Progenitor cell of endocrine pancreas (in vitro differentiated cells): ENCODE data around the gene RBM5. TPM values are rescaled to one million over a fixed set of nuclear protein-coding genes. Genes with fewer than 3 reads are reported as not detected.

Experiments
- DNase-seq: peaks from one replicate; pipeline ENCODE4 v3.0.0; 2021; ENCODE audit warnings: low spot score; ENCODE audit not compliant: unreplicated experiment
- H3K27ac Mint-ChIP-seq: 2 replicates; pipeline ENCODE4 v1.8.0; 2021; ENCODE audit warnings: mild to moderate bottlenecking, moderate library complexity, mixed read lengths
- H3K27me3 Mint-ChIP-seq: 2 replicates; pipeline ENCODE4 v1.8.0; 2021; ENCODE audit warnings: mixed read lengths
- H3K36me3 Mint-ChIP-seq: 2 replicates; pipeline ENCODE4 v1.8.0; 2022; ENCODE audit warnings: mixed read lengths; ENCODE audit not compliant: insufficient read depth
- H3K4me1 Mint-ChIP-seq: 2 replicates; pipeline ENCODE4 v1.8.0; 2021; ENCODE audit warnings: low read depth, mixed read lengths
- H3K4me3 Mint-ChIP-seq: 2 replicates; pipeline ENCODE4 v1.8.0; 2021; ENCODE audit warnings: low read depth, mild to moderate bottlenecking, moderate library complexity, mixed read lengths
- H3K9me3 Mint-ChIP-seq: 2 replicates; pipeline ENCODE4 v1.8.0; 2021; ENCODE audit warnings: low read depth, mixed read lengths
- total RNA-seq: library from RNA; stranded (reverse); gene quantifications from 2 replicates; pipeline ENCODE4 v1.2.1, GENCODE V29; 2021
- TF ChIP-seq, protein P1 (sequence below): fragments of 200-600 bp; sonication (generic); IDR thresholded peaks from one replicate; pipeline ENCODE4 v1.5.0; 2021; ENCODE audit warnings: antibody characterized with exemption, mild to moderate bottlenecking; ENCODE audit not compliant: unreplicated experiment

RBM5 gene
- total RNA-seq, 1 donor from 2014 or later = 322 TPM

DNA sequence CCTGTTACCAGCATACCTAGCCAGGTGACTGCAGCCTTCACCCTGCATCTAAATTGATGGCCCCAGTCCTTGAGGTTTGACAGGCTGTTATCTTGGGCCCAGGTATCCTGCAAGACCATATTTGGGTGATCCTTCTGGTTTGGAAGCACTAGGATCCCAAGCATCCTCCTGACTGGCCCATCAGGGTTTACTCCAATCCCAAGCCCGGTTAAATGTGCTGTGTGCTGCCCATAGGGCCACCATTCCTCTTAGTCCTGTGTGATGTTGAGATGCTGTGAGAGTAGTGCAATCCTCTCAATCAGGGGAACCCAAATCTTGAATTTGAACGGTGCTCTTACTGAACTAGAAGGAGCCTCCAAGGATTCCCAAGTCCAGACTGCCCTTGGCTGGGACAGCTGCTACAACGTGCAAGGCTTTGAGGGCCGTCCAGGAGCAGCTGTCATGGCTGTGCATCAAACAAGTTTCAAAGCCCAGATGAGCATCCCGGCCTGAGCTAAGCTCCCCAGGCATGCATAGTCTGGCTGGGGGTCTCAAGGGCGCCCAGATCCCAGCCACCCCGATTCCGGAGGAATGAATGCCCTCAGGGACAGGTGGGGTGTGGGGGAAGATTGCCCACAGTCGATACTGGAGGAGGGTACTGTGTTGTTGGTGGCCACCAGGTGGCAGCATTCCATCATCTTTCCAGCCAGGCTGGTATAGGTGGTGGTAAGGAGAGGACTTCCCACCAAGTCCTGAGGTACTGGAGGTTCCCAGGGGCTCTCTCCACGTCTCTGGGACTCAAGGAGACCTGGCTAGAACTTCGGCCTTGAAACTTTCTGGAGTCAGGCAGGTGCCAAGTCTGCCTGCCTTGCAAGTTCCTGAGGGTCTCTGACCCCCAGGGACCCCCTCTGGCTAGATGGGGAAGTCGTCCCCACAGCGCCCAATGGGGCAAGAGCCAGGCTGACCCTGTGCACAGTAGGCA lies 32.6 kb downstream of the RBM5 start:
- Mint-ChIP-seq H3K4me3 (no peak overlapping the region), H3K4me1 (peaks cover 23% of the 10 kb centered on the region), H3K27me3 (no peaks in the 10 kb centered on the region), H3K36me3 (peaks cover 11% of the 10 kb centered on the region), H3K27ac (peak overlapping the region; percentile 62), H3K9me3 (no peaks in the 10 kb centered on the region)
- TF ChIP-seq, protein P1, sequence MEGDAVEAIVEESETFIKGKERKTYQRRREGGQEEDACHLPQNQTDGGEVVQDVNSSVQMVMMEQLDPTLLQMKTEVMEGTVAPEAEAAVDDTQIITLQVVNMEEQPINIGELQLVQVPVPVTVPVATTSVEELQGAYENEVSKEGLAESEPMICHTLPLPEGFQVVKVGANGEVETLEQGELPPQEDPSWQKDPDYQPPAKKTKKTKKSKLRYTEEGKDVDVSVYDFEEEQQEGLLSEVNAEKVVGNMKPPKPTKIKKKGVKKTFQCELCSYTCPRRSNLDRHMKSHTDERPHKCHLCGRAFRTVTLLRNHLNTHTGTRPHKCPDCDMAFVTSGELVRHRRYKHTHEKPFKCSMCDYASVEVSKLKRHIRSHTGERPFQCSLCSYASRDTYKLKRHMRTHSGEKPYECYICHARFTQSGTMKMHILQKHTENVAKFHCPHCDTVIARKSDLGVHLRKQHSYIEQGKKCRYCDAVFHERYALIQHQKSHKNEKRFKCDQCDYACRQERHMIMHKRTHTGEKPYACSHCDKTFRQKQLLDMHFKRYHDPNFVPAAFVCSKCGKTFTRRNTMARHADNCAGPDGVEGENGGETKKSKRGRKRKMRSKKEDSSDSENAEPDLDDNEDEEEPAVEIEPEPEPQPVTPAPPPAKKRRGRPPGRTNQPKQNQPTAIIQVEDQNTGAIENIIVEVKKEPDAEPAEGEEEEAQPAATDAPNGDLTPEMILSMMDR = peak; percentile 86
- DNase-seq = peak; percentile 55

GRCh38 chr3:50122071-50122470 lies 33.4 kb downstream of the RBM5 start:
- Mint-ChIP-seq H3K27me3 (no peaks in the 10 kb centered on the region), H3K27ac (no peak overlapping the region), H3K36me3 (peaks cover 6% of the 10 kb centered on the region), H3K9me3 (no peaks in the 10 kb centered on the region), H3K4me1 (peaks cover 25% of the 10 kb centered on the region), H3K4me3 (no peak overlapping the region)
- TF ChIP-seq, protein P1 = no peak
- no peak for DNase-seq

DNA sequence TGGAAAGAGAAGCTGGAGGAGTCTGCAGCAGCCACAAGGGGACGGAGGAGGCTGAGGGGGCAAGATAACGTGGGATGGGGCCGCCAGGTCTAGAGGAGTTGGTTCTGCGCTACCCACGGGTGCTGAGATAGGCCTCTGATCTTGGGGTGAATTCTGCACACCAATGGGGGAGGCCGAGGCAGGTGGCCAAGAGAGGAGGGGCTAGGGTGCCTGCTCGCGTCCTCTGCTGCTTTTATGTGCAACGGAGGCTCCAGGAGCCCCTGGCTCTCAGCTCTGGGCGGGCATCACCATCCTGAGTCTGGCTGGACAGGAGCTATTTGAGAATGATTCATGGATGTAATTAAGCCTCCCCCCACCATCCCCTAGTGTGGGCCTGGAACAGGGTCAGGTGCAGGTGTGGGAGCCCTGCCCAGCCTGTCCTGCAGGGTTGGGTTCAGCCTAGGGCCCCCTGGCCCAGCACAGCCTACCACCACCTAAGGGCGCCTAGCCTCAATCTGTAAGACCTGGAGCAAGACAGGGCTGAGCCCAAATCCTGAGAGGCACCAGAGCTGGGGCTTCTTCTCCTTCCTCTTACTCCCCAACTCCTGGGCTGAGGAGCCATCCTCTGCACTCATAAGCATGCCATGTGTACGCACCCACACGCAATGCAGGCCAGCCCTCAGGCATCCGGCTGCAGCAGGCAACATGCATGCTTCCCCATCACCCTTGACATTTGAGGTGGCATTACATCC lies 34.1 kb downstream of the RBM5 start:
- H3K4me3 Mint-ChIP-seq = no peak overlapping the region
- H3K36me3 Mint-ChIP-seq = peaks cover 4% of the 10 kb centered on the region
- peaks cover 26% of the 10 kb centered on the region for H3K4me1 Mint-ChIP-seq
- peak overlapping the region; percentile 82 for H3K27ac Mint-ChIP-seq
- TF ChIP-seq, protein P1 = no peak
- no peaks in the 10 kb centered on the region for H3K9me3 Mint-ChIP-seq
- no peak for DNase-seq
- no peaks in the 10 kb centered on the region for H3K27me3 Mint-ChIP-seq

DNA sequence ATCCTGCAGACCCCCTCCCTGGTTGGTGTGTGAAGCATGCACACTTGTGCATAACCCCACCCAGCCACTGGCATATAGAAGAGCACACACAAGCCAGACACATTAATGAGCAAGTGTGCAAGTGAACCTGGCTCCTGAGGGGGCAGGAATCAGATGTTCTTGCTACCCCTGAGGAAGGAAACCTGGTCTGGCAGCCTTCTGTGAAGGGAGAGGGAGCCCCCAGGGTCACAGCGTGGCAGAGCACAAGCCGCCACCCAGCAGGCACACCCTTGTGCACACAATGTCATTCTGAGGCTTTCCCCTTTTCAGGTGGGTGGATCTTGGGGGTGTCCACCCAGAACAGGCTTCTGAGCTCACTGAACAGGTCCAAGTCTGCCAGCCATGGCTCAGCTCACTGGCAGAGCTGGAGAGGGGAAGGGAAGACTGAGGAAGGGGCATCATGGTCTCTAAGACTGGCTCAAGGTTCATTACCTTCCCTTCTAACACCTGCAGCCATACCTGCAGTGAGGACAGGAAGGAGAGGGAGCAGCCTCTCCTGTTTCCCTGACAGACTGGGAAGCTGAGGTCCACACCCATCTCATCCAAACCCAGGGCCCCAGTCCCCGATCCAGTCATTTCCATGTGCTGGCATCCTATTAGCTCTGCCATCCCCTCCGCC lies 34.8 kb downstream of the RBM5 start:
- TF ChIP-seq, protein P1 = no peak
- Mint-ChIP-seq H3K36me3 (peaks cover 2% of the 10 kb centered on the region), H3K27ac (peak overlapping the region; percentile 82), H3K9me3 (no peaks in the 10 kb centered on the region), H3K4me3 (no peak overlapping the region), H3K27me3 (no peaks in the 10 kb centered on the region), H3K4me1 (peaks cover 26% of the 10 kb centered on the region)
- DNase-seq = no peak
